K562 (cell line): ENCODE data around the gene KIF24. TPM values are rescaled to one million over a fixed set of nuclear protein-coding genes. Genes with fewer than 3 reads are reported as not detected.

Source experiments
- ATAC-seq: fragments of 200-7000 bp; cut with Tn5 transposase; 3 replicates; pipeline ENCODE4 v1.9.1; 2020; ENCODE audit warnings: moderate library complexity
- BruUV-seq: library from RNA; stranded (reverse); fragments of 400-500 nt; replicated peaks from 2 replicates; lab custom pipeline; 2021; lab: Mats Ljungman, UMichigan
- CTCF ChIA-PET: fragments of 300-600 bp; formaldehyde crosslinking; extraction: SDS; loops from one replicate; lab custom pipeline; 2021; ENCODE audit warnings: low intra/inter-chr PET ratio; lab: Yijun Ruan, JAX
- POLR2A ChIA-PET: fragments of 300-600, 350-650 bp; sonication (Branson Sonifier 250); formaldehyde crosslinking; extraction: SDS; loops from one replicate; lab custom pipeline; 2021; ENCODE audit warnings: antibody characterized with exemption, inconsistent platforms; lab: Yijun Ruan, JAX
- DNase-seq, 4 experiments: peaks; one replicate each; pipeline versions ENCODE4 v3.0.0 to v3.0.0-alpha.2; 2011 to 2018; ENCODE audit warnings: low spot score in 3 of 4, mixed read lengths in 3 of 4; ENCODE audit errors: extremely low read depth in 1 of 4
- FAIRE-seq: peaks from 2 replicates; lab custom pipeline; 2011; peaks lifted over from hg19 to GRCh38; lab: Jason Lieb, UNC
- H2AFZ ChIP-seq: 2 replicates; pipeline ENCODE4 v1.6.0; 2011; ENCODE audit warnings: low read depth, low read length, control low read depth, inconsistent platforms
- H3K27ac ChIP-seq: fragments of 200-600 bp; 3 replicates; pipeline ENCODE4 v1.8.0; 2011; ENCODE audit warnings: low read depth, mild to moderate bottlenecking, control low read depth, inconsistent platforms, low read length, moderate library complexity, mixed read lengths; ENCODE audit errors: extremely low read depth
- H3K27me3 ChIP-seq, 2 experiments: fragments of 300-600 bp in 1 of 2; 2 replicates in 1 of 2; 3 replicates in 1 of 2; pipeline versions ENCODE4 v1.6.0 to v1.8.0; 2011; ENCODE audit warnings: inconsistent platforms in 2 of 2, low read length in 2 of 2, mild to moderate bottlenecking in 1 of 2, mixed read lengths in 1 of 2, moderate library complexity in 1 of 2; ENCODE audit not compliant: control insufficient read depth in 2 of 2, insufficient read depth in 2 of 2
- H3K36me3 ChIP-seq: fragments of 300-600 bp; 3 replicates; pipeline ENCODE4 v1.8.0; 2011; ENCODE audit warnings: mild to moderate bottlenecking, low read length, inconsistent platforms; ENCODE audit not compliant: control insufficient read depth, insufficient read depth
- H3K4me1 ChIP-seq, 2 experiments: fragments of 200-600 bp in 1 of 2; replicated peaks in 1 of 2; 2 replicates in 1 of 2; 3 replicates in 1 of 2; pipeline versions ENCODE4 v1.5.1 to v1.8.0; 2011; ENCODE audit warnings: inconsistent platforms in 2 of 2, low read length in 2 of 2, mild to moderate bottlenecking in 1 of 2, mixed read lengths in 1 of 2, moderate library complexity in 1 of 2; ENCODE audit not compliant: control insufficient read depth in 2 of 2, insufficient read depth in 2 of 2
- H3K4me2 ChIP-seq: 2 replicates; pipeline ENCODE4 v1.6.1; 2011; ENCODE audit warnings: low read length, control low read depth, inconsistent platforms, mixed read lengths; ENCODE audit not compliant: insufficient read depth
- H3K4me3 ChIP-seq: fragments of 200-600 bp; sonication (generic), shearing (Covaris generic); 2 replicates; pipeline ENCODE4 v1.5.1; 2016; ENCODE audit warnings: control low read depth, inconsistent platforms
- H3K79me2 ChIP-seq: fragments of 200-600 bp; 3 replicates; pipeline ENCODE4 v1.8.0; 2011; ENCODE audit warnings: low read length, inconsistent platforms; ENCODE audit not compliant: control insufficient read depth, insufficient read depth
- H3K9ac ChIP-seq, 2 experiments: 2 replicates each; pipeline versions ENCODE4 v1.6.0 to v1.6.1; 2011; ENCODE audit warnings: low read depth in 2 of 2, low read length in 2 of 2, control low read depth in 1 of 2, inconsistent platforms in 1 of 2, mild to moderate bottlenecking in 1 of 2, mixed read lengths in 1 of 2; ENCODE audit not compliant: insufficient read depth in 1 of 2
- H3K9me1 ChIP-seq: one replicate; pipeline ENCODE4 v1.6.0; 2011; ENCODE audit warnings: inconsistent platforms, mild to moderate bottlenecking, low read length, moderate library complexity; ENCODE audit not compliant: control insufficient read depth, insufficient read depth
- H3K9me3 ChIP-seq: replicated peaks from 2 replicates; pipeline ENCODE4 v1.5.1; 2011; ENCODE audit warnings: low read depth, low read length, inconsistent platforms; ENCODE audit not compliant: control insufficient read depth, insufficient read depth
- H4K20me1 ChIP-seq: replicated peaks from 2 replicates; pipeline ENCODE4 v1.6.1; 2011; ENCODE audit warnings: low read length, inconsistent platforms, mixed read lengths; ENCODE audit not compliant: control insufficient read depth, insufficient read depth
- BACH1 ChIP-seq: fragments of 200-800 bp; sonication (Bioruptor generic); IDR thresholded peaks from 2 replicates; pipeline ENCODE4 v1.6.1; 2016; ENCODE audit warnings: missing genetic modification characterization, missing compliant biosample characterization
- FOXJ3 ChIP-seq: sonication (generic); formaldehyde crosslinking; IDR thresholded peaks from 2 replicates; pipeline ENCODE4 v1.4.0; 2020; ENCODE audit warnings: mild to moderate bottlenecking, missing genetic modification reagents
- GABPA ChIP-seq: fragments of 200-800 bp; sonication (Bioruptor generic); conservative IDR thresholded peaks from 2 replicates; pipeline ENCODE4 v1.6.1; 2016; ENCODE audit warnings: low read depth, missing genetic modification characterization, missing compliant biosample characterization
- HNRNPK ChIP-seq: fragments of 200-400 bp; formaldehyde crosslinking; IDR thresholded peaks from one replicate; pipeline ENCODE4 v1.6.1; 2018; ENCODE audit warnings: mild to moderate bottlenecking, low read depth, low read length; ENCODE audit not compliant: poor library complexity, severe bottlenecking
- JUND ChIP-seq, 2 experiments: IDR thresholded peaks; 2 replicates in 1 of 2; 3 replicates in 1 of 2; pipeline ENCODE4 v1.6.1; 2011; ENCODE audit warnings: borderline replicate concordance in 2 of 2, low read depth in 2 of 2, low read length in 2 of 2, improper control_type of control experiment in 1 of 2, missing biosample characterization in 1 of 2, missing genetic modification characterization in 1 of 2, missing genetic modification reagents in 1 of 2
- MTF1 ChIP-seq: fragments of 250-450 bp; sonication (Bioruptor Pico); IDR thresholded peaks from 2 replicates; pipeline ENCODE4 v1.9.0; 2021; ENCODE audit warnings: moderate library complexity, mild to moderate bottlenecking, inconsistent platforms, borderline replicate concordance
- NCOA6 ChIP-seq: fragments of 450-650 bp; IDR thresholded peaks from 2 replicates; pipeline ENCODE4 v1.6.1; 2017; ENCODE audit warnings: mild to moderate bottlenecking
- PHB ChIP-seq: fragments of 250-450 bp; sonication (Bioruptor Pico); IDR thresholded peaks from 2 replicates; pipeline ENCODE4 v1.5.0; 2021
- SRF ChIP-seq, 2 experiments: fragments of 250-450, 450-650 bp in 1 of 2; sonication (Bioruptor Pico) in 1 of 2; sonication (generic) in 1 of 2; formaldehyde crosslinking; IDR thresholded peaks; 2 replicates each; pipeline versions ENCODE4 v1.5.0 to v1.5.1; 2020 to 2022; ENCODE audit warnings: mild to moderate bottlenecking in 1 of 2, missing genetic modification reagents in 1 of 2
- TAF9B ChIP-seq: fragments of 450-650 bp; IDR thresholded peaks from 2 replicates; pipeline ENCODE4 v1.6.1; 2018; ENCODE audit warnings: mild to moderate bottlenecking; ENCODE audit not compliant: partially characterized antibody
- TBP ChIP-seq: optimal IDR thresholded peaks from 2 replicates; pipeline ENCODE3; 2011; ENCODE audit warnings: low read depth, low read length, improper control_type of control experiment
- ZFP30 ChIP-seq: fragments of 250-450 bp; sonication (Bioruptor Pico); IDR thresholded peaks from 2 replicates; pipeline ENCODE4 v1.8.0; 2022; ENCODE audit warnings: moderate library complexity, mild to moderate bottlenecking, inconsistent platforms, borderline replicate concordance
- ZNF140 ChIP-seq: fragments of 250-450 bp; sonication (Bioruptor Pico); IDR thresholded peaks from 2 replicates; pipeline ENCODE4 v1.8.0; 2021; ENCODE audit warnings: moderate library complexity, mild to moderate bottlenecking, inconsistent platforms
- ZNF76 ChIP-seq: fragments of 250-450 bp; sonication (Bioruptor Pico); IDR thresholded peaks from 2 replicates; pipeline ENCODE4 v1.4.0; 2020; ENCODE audit warnings: mild to moderate bottlenecking, moderate library complexity, borderline replicate concordance
- ZNF785 ChIP-seq: fragments of 250-450 bp; sonication (Bioruptor Pico); IDR thresholded peaks from 2 replicates; pipeline ENCODE4 v1.4.0; 2020; ENCODE audit warnings: mild to moderate bottlenecking
- WGBS: fragments of 100-300 bp; shearing (Covaris generic); methylation state at CpG from one replicate; pipeline ENCODE4 v1.1.6; 2016; ENCODE audit warnings: low coverage, mixed read lengths; ENCODE audit not compliant: insufficient coverage; ENCODE audit errors: missing lambda C conversion rate; 5-methylcytosine and 5-hydroxymethylcytosine counted together
- in situ Hi-C: fragments of 300-500 bp; cut with MboI; formaldehyde crosslinking; loops from 4 replicates; pipeline ENCODE4 v1.15.0; 2018; ENCODE audit warnings: inconsistent platforms, mixed read lengths
- intact Hi-C: fragments of 100-400 bp; cut with micrococcal nuclease; formaldehyde crosslinking; loops from 2 replicates; pipeline ENCODE4 v1.14.2; 2022
- polyA plus RNA-seq, 8 experiments: library from polyadenylated mRNA; depleted of rRNA in 4 of 8; stranded (reverse) in 5 of 8; unstranded in 3 of 8; fragments of >200 nt; fragmentation: Nextera tagmentation in 2 of 8; fragmentation: Illumina TruSeq in 1 of 8; extraction: Ambion mirVana in 2 of 8; extraction: Trizol in 1 of 8; gene quantifications; 2 replicates each; pipeline versions ENCODE4 v1.2.1 to v1.2.3, GENCODE V29; 2011 to 2014; ENCODE audit warnings: inconsistent platforms in 1 of 8, missing spikeins in 1 of 8
- total RNA-seq, 7 experiments: library from RNA; depleted of rRNA in 6 of 7; stranded (reverse); fragments of >200 nt in 6 of 7; fragmentation: Illumina TruSeq in 2 of 7; extraction: Trizol in 2 of 7; gene quantifications; 2 replicates each; pipeline versions ENCODE4 v1.2.1 to v1.2.3, GENCODE V29; 2011 to 2021; ENCODE audit warnings: low replicate concordance in 1 of 7
- TF ChIP-seq, protein P1 (sequence below): fragments of 250-450 bp; sonication (Bioruptor Pico); IDR thresholded peaks from 2 replicates; pipeline ENCODE4 v1.8.0; 2022; ENCODE audit warnings: moderate library complexity, mild to moderate bottlenecking, inconsistent platforms
- TF ChIP-seq, protein P2 (sequence below), 2 experiments: fragments of 450-650 bp; conservative IDR thresholded peaks; 2 replicates each; pipeline ENCODE4 v1.6.1; 2017; ENCODE audit warnings: mild to moderate bottlenecking in 2 of 2, moderate library complexity in 2 of 2
- TF ChIP-seq, protein P3 (sequence below): IDR thresholded peaks from 2 replicates; pipeline ENCODE4 v1.6.1; 2016; ENCODE audit warnings: missing genetic modification characterization, missing compliant biosample characterization

Gene KIF24
- total and polyA plus RNA-seq, 9 of the 15 experiments (the other 6 are each of a cell fraction or from before 2014, with no cell fraction given) = 0.63 to 5.8 (median 4.4) TPM

DNA sequence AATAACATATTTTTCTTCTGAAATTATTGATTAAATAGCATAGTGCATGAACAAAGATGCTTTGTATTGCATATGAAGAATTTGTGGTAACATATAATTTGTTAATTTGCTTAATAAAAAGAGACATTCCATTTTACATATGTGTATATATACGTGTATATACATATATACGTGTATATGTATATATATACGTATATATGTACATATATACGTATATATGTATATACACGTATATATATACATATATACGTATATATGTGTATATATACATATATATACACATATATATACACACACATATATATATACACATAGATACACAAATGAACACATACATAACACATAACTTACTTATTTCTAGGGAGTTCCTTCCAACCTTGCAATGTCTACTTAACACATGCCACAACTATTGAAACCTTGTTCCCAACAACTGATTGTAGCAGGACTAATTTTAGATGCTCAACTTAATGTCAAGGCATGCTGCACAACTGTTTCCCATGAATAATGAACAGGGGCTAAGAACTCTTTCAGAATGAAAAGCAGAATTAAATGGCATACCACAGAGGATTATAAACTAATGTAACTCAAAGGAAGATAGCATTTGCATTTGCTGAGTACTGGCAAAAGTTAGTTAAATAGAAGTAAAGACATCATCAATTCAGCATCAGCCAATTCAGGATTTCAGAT is 17.4 kb downstream of the KIF24 start:
- intact Hi-C loops = no loop called here
- no peak for ATAC-seq
- CTCF ChIA-PET = no interaction called here
- TF ChIP-seq NCOA6 (no peak), FOXJ3 (no peak), PHB (no peak), GABPA (tag) (no peak), ZFP30 (CRISPR knock-in tag) (0 out of 2 replicates have a peak, but pooled peaks have one; percentile 76), ZNF140 (CRISPR knock-in tag) (peak; percentile 82), ZNF76 (peak; percentile 90), HNRNPK (no peak), JUND (IDR thresholded peaks at IDR 0.05; ENCODE audit: borderline replicate concordance, low read depth, low read length) (no peak), JUND (tag; IDR thresholded peaks at IDR 0.05; ENCODE audit: borderline replicate concordance, low read depth, low read length) (no peak), BACH1 (no peak), SRF (CRISPR knock-in tag; IDR thresholded peaks at IDR 0.05) (no peak), ZNF785 (CRISPR knock-in tag) (0 out of 2 replicates have a peak, but pooled peaks have one; percentile 66), TAF9B (no peak), MTF1 (CRISPR knock-in tag) (peak; percentile 93), TBP (no peak)
- TF ChIP-seq, protein P1, sequence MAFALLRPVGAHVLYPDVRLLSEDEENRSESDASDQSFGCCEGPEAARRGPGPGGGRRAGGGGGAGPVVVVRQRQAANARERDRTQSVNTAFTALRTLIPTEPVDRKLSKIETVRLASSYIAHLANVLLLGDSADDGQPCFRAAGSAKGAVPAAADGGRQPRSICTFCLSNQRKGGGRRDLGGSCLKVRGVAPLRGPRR (CRISPR knock-in tag) = peak; percentile 82; the same call in 1 of the 2 replicates
- TF ChIP-seq, protein P2, sequence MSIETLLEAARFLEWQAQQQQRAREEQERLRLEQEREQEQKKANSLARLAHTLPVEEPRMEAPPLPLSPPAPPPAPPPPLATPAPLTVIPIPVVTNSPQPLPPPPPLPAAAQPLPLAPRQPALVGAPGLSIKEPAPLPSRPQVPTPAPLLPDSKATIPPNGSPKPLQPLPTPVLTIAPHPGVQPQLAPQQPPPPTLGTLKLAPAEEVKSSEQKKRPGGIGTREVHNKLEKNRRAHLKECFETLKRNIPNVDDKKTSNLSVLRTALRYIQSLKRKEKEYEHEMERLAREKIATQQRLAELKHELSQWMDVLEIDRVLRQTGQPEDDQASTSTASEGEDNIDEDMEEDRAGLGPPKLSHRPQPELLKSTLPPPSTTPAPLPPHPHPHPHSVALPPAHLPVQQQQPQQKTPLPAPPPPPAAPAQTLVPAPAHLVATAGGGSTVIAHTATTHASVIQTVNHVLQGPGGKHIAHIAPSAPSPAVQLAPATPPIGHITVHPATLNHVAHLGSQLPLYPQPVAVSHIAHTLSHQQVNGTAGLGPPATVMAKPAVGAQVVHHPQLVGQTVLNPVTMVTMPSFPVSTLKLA (conservative IDR thresholded peaks at IDR 0.05) = no peak
- TF ChIP-seq, protein P3, sequence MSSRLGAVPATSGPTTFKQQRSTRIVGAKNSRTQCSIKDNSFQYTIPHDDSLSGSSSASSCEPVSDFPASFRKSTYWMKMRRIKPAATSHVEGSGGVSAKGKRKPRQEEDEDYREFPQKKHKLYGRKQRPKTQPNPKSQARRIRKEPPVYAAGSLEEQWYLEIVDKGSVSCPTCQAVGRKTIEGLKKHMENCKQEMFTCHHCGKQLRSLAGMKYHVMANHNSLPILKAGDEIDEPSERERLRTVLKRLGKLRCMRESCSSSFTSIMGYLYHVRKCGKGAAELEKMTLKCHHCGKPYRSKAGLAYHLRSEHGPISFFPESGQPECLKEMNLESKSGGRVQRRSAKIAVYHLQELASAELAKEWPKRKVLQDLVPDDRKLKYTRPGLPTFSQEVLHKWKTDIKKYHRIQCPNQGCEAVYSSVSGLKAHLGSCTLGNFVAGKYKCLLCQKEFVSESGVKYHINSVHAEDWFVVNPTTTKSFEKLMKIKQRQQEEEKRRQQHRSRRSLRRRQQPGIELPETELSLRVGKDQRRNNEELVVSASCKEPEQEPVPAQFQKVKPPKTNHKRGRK (tag) = no peak

More for the DNA sequence above, 17.4 kb downstream of the KIF24 start:
- in situ Hi-C loops = no loop called here
- Histone ChIP-seq H3K9ac (no peak overlapping the region), H3K9me3 (no peaks in the 10 kb centered on the region), H3K4me3 (no peak overlapping the region), H3K4me2 (no peak overlapping the region), H3K27ac (no peak overlapping the region), H2AFZ (no peak overlapping the region), H4K20me1 (no peaks in the 10 kb centered on the region), H3K36me3 (0 out of 3 replicates have a peak, but pooled peaks cover 4% of the 10 kb centered on the region), H3K27me3 (no peaks in the 10 kb centered on the region), H3K79me2 (0 out of 3 replicates have a peak, but pooled peaks cover 2% of the 10 kb centered on the region), H3K9me1 (no peaks in the 10 kb centered on the region), H3K4me1 (no peaks in the 10 kb centered on the region)
- no peak for FAIRE-seq
- WGBS = 91% methylated on average over 6 of the region's 6 CpGs
- POLR2A ChIA-PET = interaction anchor here (0.6 kb wide), 1 partner anchor 89 kb away, joined by 3 read pairs; no protein-coding TSS in a partner anchor
- no peak for DNase-seq
- no TSS peak for BruUV-seq
